Brain microvascular endothelial cell (primary cell): ENCODE data around the gene CTSC.

Experiments used
- DNase-seq: peaks from one replicate; pipeline ENCODE4 v3.0.0-alpha.2; 2020
- H3K27ac ChIP-seq: fragments of 250-450 bp; sonication (Bioruptor Pico); 2 replicates; pipeline ENCODE4 v1.5.1; 2020; ENCODE audit warnings: mild to moderate bottlenecking, moderate library complexity
- H3K27me3 ChIP-seq: fragments of 250-450 bp; sonication (Bioruptor Pico); replicated peaks from 2 replicates; pipeline ENCODE4 v1.5.1; 2020; ENCODE audit warnings: mild to moderate bottlenecking
- H3K36me3 ChIP-seq: fragments of 250-450 bp; sonication (Bioruptor Pico); replicated peaks from 2 replicates; pipeline ENCODE4 v1.5.1; 2020; ENCODE audit warnings: mild to moderate bottlenecking
- H3K4me3 ChIP-seq: 2 replicates; pipeline ENCODE4 v1.5.1; 2011; ENCODE audit warnings: low read depth, mild to moderate bottlenecking, control low read depth, low read length, moderate library complexity
- CTCF ChIP-seq: IDR thresholded peaks from 2 replicates; pipeline ENCODE4 v1.5.1; 2011; ENCODE audit warnings: low read depth, mild to moderate bottlenecking, moderate library complexity, low read length, control low read depth, inconsistent platforms; ENCODE audit errors: missing control alignments
- in situ Hi-C: cut with HindIII; loops from 2 replicates; pipeline ENCODE4 v1.10.0; 2017; ENCODE audit warnings: low sequenced_read_pairs, low pct_ligation_motif_present

The CTSC gene

GRCh38 chr11:88297863-88298262 lies 39.7 kb downstream of the CTSC start:
- Histone ChIP-seq H3K27me3 (no peaks in the 10 kb centered on the region), H3K36me3 (peaks cover 8% of the 10 kb centered on the region), H3K4me3 (no peak overlapping the region), H3K27ac (no peak overlapping the region)
- no peak for TF ChIP-seq CTCF
- DNase-seq = no peak
- in situ Hi-C loops = no loop called here

GRCh38 chr11:88297421-88297820 lies 40.1 kb downstream of the CTSC start:
- H3K36me3 ChIP-seq = peaks cover 8% of the 10 kb centered on the region
- no peak overlapping the region for H3K4me3 ChIP-seq
- H3K27ac ChIP-seq = no peak overlapping the region
- DNase-seq = no peak
- in situ Hi-C loops = no loop called here
- TF ChIP-seq CTCF = no peak
- no peaks in the 10 kb centered on the region for H3K27me3 ChIP-seq

GRCh38 chr11:88295028-88295427 lies 42.5 kb downstream of the CTSC start:
- TF ChIP-seq CTCF = no peak
- Histone ChIP-seq H3K36me3 (peaks cover 8% of the 10 kb centered on the region), H3K4me3 (no peak overlapping the region), H3K27ac (no peak overlapping the region), H3K27me3 (no peaks in the 10 kb centered on the region)
- DNase-seq = no peak
- in situ Hi-C loops = no loop called here

- H3K27me3 ChIP-seq = no peaks in the 10 kb centered on the region
- TF ChIP-seq CTCF = no peak
- peaks cover 6% of the 10 kb centered on the region for H3K36me3 ChIP-seq
- peak; percentile 28 for DNase-seq
- in situ Hi-C loops = no loop called here
- no peak overlapping the region for H3K27ac ChIP-seq
- H3K4me3 ChIP-seq = no peak overlapping the region
These were observed 43.6 kb downstream of the CTSC start for GRCh38 chr11:88293931-88294330.

GRCh38 chr11:88292171-88292843 lies 45.2 kb downstream of the CTSC start:
- Histone ChIP-seq H3K4me3 (no peak overlapping the region), H3K36me3 (peaks cover 4% of the 10 kb centered on the region), H3K27me3 (no peaks in the 10 kb centered on the region), H3K27ac (no peak overlapping the region)
- in situ Hi-C loops = no loop called here
- DNase-seq = no peak
- no peak for TF ChIP-seq CTCF

- TF ChIP-seq CTCF = no peak
- no peaks in the 10 kb centered on the region for H3K36me3 ChIP-seq
- no peak overlapping the region for H3K4me3 ChIP-seq
- H3K27me3 ChIP-seq = no peaks in the 10 kb centered on the region
- DNase-seq = no peak
- in situ Hi-C loops = no loop called here
- no peak overlapping the region for H3K27ac ChIP-seq
These were observed 49.0 kb downstream of the CTSC start for GRCh38 chr11:88288560-88288959.
